Lower lobe of right lung (tissue), 2 donors: Measurements from ENCODE around the gene SMC3. TPM values are rescaled to one million over a fixed set of nuclear protein-coding genes. Genes with fewer than 3 reads are reported as not detected.

Experiments used
- ATAC-seq, 2 donors: fragments of 200-7000 bp; cut with Tn5 transposase; one replicate each; pipeline ENCODE4 v1.9.1; 2020 to 2022; ENCODE audit warnings: mild to moderate bottlenecking in 2 of 2, moderate library complexity in 2 of 2
- DNase-seq: peaks from one replicate; pipeline ENCODE4 v3.0.0-alpha.2; 2020
- H3K27ac ChIP-seq: fragments of 200-600 bp; one replicate; pipeline ENCODE4 v1.8.0; 2022
- H3K27me3 ChIP-seq: fragments of 200-600 bp; one replicate; pipeline ENCODE4 v1.8.0; 2022; ENCODE audit warnings: low read depth
- H3K36me3 ChIP-seq: fragments of 200-600 bp; one replicate; pipeline ENCODE4 v1.8.0; 2022; ENCODE audit warnings: mild to moderate bottlenecking
- H3K4me1 ChIP-seq: fragments of 200-600 bp; one replicate; pipeline ENCODE4 v1.8.0; 2022
- H3K4me3 ChIP-seq: fragments of 200-600 bp; one replicate; pipeline ENCODE4 v1.8.0; 2022; ENCODE audit warnings: mild to moderate bottlenecking
- H3K9me3 ChIP-seq: fragments of 200-600 bp; one replicate; pipeline ENCODE4 v1.8.0; 2022
- CTCF ChIP-seq: fragments of 200-600 bp; IDR thresholded peaks from one replicate; pipeline ENCODE4 v1.8.0; 2022; ENCODE audit warnings: antibody characterized with exemption, mild to moderate bottlenecking
- intact Hi-C: fragments of 100-400 bp; cut with DNase I; formaldehyde crosslinking; loops from one replicate; pipeline ENCODE4 v1.11.0; 2022
- total RNA-seq: library from RNA; stranded (reverse); fragmentation: NEBNext Ultra II Directional; extraction: Animal tissue kit (Norgen Biotek cat#: 25700); gene quantifications from one replicate; pipeline ENCODE4 v1.2.1, GENCODE V29; 2021
- donor health status: DM: no; HTN: yes; CAD: no; lungs with severe emphysema.

The SMC3 gene
- total RNA-seq, 1 donor from 2014 or later = 33.2 TPM

- DNase-seq (no peak), ATAC-seq (peak in 1 of 2 donors; percentile 23)
- Histone ChIP-seq H3K27me3 (peaks cover 88% of the 10 kb centered on the region), H3K4me1 (peaks cover 19% of the 10 kb centered on the region), H3K4me3 (peak overlapping the region; percentile 49), H3K27ac (no peak overlapping the region), H3K9me3 (no peaks in the 10 kb centered on the region), H3K36me3 (no peaks in the 10 kb centered on the region)
- TF ChIP-seq CTCF = no peak
- intact Hi-C loops = no loop called here
Observed at GRCh38 chr10:110644598-110645462, 77.3 kb downstream of the SMC3 start.

DNA sequence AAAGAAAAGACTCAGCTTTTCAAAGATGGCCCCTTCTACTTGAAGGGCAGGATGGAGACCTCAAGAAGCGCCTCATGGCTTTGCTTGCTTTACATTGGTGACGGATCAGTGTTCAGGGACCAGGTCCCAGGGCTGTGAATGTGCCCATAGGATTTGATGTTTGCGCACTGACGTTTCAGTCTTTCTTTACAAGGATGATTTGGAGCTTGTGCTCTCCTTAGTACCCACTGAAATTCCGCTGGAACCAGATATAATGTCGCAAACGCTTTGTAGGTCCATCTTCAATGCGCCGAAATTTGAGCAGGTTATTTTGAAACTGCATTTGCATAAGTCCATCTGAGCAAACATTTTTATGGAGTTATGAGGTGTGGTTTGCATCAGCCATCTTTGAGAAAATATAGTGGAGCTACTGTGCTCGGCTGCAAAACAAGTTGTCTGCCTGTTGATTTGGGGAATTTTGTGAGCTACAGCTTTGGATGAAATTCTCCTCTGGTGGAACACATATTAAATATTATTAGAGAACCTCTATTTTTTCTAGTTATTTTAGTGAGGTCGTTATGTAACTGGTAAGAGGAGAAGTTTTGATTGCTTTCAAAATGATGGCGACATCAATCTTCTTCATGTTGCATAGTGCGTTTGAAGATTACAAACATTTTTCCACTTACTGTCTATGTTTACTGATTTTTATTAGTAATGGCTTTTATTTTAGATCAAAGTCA lies 79.1 kb downstream of the SMC3 start:
- Histone ChIP-seq H3K27ac (no peak overlapping the region), H3K27me3 (peaks cover 88% of the 10 kb centered on the region), H3K36me3 (no peaks in the 10 kb centered on the region), H3K4me1 (peaks cover 19% of the 10 kb centered on the region), H3K4me3 (no peak overlapping the region), H3K9me3 (no peaks in the 10 kb centered on the region)
- no peak for TF ChIP-seq CTCF
- no peak for DNase-seq
- intact Hi-C loops = no loop called here
- ATAC-seq = no peak

DNA sequence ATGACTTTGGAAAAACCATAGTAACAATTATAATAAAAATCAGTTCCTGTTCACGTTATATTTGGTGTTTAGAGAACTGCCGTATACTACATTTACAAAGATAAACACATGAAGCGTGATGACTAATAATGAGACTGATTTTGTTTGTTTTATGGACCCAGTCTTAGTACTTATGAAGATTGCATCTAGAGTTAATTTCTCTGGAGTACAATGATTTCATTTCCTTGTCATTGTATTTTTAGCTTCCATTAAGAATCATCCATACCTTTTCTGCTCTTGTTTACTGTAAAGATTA lies 79.6 kb downstream of the SMC3 start:
- peaks cover 83% of the 10 kb centered on the region for H3K27me3 ChIP-seq
- DNase-seq (no peak), ATAC-seq (no peak)
- no peaks in the 10 kb centered on the region for H3K9me3 ChIP-seq
- H3K4me3 ChIP-seq = no peak overlapping the region
- H3K36me3 ChIP-seq = no peaks in the 10 kb centered on the region
- no peak for TF ChIP-seq CTCF
- intact Hi-C loops = no loop called here
- H3K4me1 ChIP-seq = peaks cover 19% of the 10 kb centered on the region
- H3K27ac ChIP-seq = no peak overlapping the region

GRCh38 chr10:110648692-110649346 lies 81.3 kb downstream of the SMC3 start:
- DNase-seq (no peak), ATAC-seq (no peak)
- Histone ChIP-seq H3K4me3 (no peak overlapping the region), H3K27me3 (peaks cover 80% of the 10 kb centered on the region), H3K36me3 (no peaks in the 10 kb centered on the region), H3K9me3 (no peaks in the 10 kb centered on the region), H3K4me1 (peaks cover 9% of the 10 kb centered on the region), H3K27ac (no peak overlapping the region)
- no peak for TF ChIP-seq CTCF
- intact Hi-C loops = no loop called here

DNA sequence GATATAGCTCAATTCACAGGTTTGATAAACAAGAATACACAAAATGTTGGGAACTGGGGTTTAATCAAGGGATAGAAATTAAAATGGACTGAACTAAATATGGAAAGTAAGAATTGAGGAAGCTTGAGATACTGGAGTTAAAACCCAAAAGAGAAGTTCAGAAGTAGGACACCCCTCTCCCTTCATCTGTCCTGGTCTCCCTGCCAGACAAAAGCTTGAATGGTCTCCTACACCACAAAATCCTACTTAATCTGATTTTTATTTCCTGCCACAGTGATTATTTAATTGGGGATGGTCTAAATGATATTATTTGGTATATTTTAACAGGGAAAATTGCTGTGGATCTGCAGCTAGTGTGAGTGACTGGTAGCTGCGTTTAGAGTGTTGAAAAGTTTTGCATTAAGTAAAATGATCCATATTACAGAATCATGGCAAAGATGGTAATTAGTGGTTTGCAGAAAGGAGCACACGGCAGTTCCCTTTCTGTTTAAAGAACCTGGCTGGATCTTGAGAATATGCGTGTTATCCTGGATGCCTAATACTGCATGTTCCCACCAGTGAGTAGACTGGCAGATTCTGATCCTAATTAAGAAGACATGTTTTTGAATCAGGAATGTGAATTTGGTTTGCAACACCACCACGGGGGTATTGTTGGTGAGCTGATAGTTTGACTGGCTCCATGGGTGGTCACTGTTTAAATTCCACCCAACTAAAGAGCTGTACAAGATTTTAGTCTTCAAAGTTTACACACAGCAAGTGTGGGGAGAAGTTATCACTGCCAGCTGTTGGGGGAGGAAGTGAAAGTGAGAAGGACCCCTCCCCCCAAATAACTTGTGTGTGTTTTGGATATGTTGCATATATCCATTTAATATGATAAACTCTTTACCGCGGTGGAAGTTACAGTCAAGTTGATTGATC lies 82.1 kb downstream of the SMC3 start:
- no peak for TF ChIP-seq CTCF
- Histone ChIP-seq H3K4me3 (no peak overlapping the region), H3K9me3 (no peaks in the 10 kb centered on the region), H3K27ac (no peak overlapping the region), H3K36me3 (no peaks in the 10 kb centered on the region), H3K27me3 (peaks cover 79% of the 10 kb centered on the region), H3K4me1 (peaks cover 1% of the 10 kb centered on the region)
- no peak for DNase-seq
- no peak for ATAC-seq
- intact Hi-C loops = no loop called here
